ENCODE results near the gene POLR2J. TPM values are rescaled to one million over a fixed set of nuclear protein-coding genes. Genes with fewer than 3 reads are reported as not detected.

The POLR2J gene
- total and polyA plus RNA-seq, 7 donors, result 9.9 to 190 (median 29.3) TPM

DNA sequence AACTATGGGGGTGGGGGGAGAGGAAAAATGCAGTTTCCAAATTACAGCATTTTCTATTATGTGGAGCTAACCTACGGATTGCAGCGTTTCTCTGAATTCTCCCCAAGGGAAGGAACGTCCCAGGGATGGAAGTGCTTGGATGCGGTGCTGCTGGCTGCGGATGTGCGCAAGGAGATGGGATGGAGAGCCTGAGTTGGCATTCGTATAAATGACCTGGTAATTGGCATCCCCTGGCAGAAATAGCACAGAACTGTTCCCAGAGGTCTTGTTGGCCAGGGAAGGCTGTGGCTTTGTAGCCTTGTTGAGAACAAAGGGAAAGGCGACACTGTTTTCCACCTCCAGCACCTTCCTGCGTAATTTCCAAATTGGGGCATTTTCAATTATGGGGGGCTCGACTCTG is 42.6 kb downstream of the POLR2J start:
- no peak overlapping the region for H3K4me3 ChIP-seq
- DNase-seq, result no peak
- H3K27ac ChIP-seq, result no peak overlapping the region
- intact Hi-C loops (cut with DNase I), result no loop called here
- H3K27me3 ChIP-seq, result no peaks in the 10 kb centered on the region
- peaks cover 0 to 5% (median 0%) of the 10 kb centered on the region in 4 donors for H3K36me3 ChIP-seq
- H3K4me1 ChIP-seq, result peaks cover 0 to 36% (median 28%) of the 10 kb centered on the region in 4 donors
- no peaks in the 10 kb centered on the region for H3K9me3 ChIP-seq
- no peak for TF ChIP-seq EP300 (IDR thresholded peaks at IDR 0.05)
- TF ChIP-seq, protein P1, sequence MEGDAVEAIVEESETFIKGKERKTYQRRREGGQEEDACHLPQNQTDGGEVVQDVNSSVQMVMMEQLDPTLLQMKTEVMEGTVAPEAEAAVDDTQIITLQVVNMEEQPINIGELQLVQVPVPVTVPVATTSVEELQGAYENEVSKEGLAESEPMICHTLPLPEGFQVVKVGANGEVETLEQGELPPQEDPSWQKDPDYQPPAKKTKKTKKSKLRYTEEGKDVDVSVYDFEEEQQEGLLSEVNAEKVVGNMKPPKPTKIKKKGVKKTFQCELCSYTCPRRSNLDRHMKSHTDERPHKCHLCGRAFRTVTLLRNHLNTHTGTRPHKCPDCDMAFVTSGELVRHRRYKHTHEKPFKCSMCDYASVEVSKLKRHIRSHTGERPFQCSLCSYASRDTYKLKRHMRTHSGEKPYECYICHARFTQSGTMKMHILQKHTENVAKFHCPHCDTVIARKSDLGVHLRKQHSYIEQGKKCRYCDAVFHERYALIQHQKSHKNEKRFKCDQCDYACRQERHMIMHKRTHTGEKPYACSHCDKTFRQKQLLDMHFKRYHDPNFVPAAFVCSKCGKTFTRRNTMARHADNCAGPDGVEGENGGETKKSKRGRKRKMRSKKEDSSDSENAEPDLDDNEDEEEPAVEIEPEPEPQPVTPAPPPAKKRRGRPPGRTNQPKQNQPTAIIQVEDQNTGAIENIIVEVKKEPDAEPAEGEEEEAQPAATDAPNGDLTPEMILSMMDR (IDR thresholded peaks at IDR 0.05), result no peak
- TF ChIP-seq POLR2AphosphoS5 (IDR thresholded peaks at IDR 0.05), result no peak
- TF ChIP-seq POLR2A (IDR thresholded peaks at IDR 0.05), result no peak
- 88 to 95% methylated on average over 10 of the region's 10 CpGs for WGBS, 2 donors

DNA sequence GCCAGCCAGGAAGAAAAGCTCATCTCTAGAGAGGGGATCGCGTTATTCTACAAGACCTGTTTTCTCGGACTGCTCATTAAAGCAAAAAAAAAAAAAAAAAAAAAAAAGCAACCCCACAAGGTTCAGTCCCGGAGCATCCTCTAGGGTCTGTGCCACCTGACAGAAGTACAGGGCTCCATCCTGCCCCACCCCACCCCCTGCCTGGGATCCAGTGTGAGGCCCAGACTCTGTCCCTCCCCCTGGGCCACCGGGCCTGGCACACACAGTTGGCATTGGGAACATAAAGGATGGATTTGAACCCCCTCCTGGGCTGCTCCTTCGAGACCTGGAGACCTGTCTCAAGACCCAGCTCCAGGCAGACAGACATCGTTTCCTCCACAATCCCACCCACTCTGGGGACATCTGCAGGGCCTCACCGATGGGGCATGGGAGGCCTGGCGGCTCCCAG is 44.7 kb downstream of the POLR2J start:
- Histone ChIP-seq H3K4me3 (peak overlapping the region; percentile 55 to 98 (median 79)), H3K27me3 (no peaks in the 10 kb centered on the region), H3K27ac (peak overlapping the region in 3 of 4 donors; percentile 51 to 75 (median 67)), H3K36me3 (peaks cover 0 to 2% (median 0%) of the 10 kb centered on the region in 4 donors), H3K9me3 (no peaks in the 10 kb centered on the region), H3K4me1 (peaks cover 0 to 30% (median 29%) of the 10 kb centered on the region in 4 donors)
- intact Hi-C loops (cut with DNase I), result no loop called here
- 26 to 34% methylated on average over 9 of the region's 9 CpGs for WGBS, 2 donors
- no peak for TF ChIP-seq POLR2A (IDR thresholded peaks at IDR 0.05)
- no peak for TF ChIP-seq POLR2AphosphoS5 (IDR thresholded peaks at IDR 0.05)
- no peak for TF ChIP-seq EP300 (IDR thresholded peaks at IDR 0.05)
- no peak for DNase-seq

DNA sequence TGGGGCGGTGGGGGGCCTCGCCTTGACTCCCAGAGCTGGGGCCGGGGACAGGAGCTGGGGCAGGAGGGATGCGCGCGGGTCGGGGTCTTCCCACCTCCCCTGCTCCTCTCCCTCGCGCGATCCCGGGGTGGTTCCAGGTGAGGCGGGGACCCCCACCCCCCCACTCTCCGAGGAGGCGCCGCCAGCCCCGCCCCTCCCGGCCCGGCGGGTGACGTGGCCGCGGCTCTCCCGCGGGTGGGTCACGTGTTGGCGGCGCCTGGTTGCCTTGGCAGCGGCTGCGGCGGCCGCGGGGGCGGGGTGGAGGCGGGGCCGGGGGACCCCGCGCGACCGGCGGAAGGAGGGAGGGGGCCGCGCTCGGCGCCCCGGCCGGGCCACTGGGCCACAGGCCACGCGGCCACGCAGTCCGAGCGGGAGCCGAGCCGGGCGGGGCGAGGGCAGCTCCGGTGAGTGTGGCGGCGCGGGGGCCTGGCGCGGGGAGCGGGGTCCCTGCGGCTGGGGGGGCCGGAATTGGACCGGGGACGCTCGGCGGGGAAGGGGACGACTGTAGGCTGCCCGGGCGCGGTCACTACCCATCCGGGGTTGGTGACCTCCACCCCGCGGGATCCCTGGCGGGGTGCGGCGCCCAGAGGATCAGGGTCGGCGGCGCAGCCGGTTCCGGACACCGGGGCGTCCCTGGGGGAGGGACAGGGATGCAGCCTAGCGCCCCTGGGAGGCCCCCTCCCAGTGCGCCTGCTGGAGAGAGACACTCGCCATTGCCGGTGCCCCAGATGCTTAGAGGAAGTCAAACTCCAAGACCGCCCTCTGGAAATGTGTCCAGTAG is 45.3 kb downstream of the POLR2J start, which contains the start of gene ORAI2:
TSS of gene ORAI2 (plus strand) at position 357 of the 820 bp plus-strand sequence. CDS start 5,382 bp downstream, outside the sequence.
- Histone ChIP-seq H3K36me3 (no peaks in the 10 kb centered on the region), H3K27ac (peak within 1 kb of the TSS; percentile 50 to 75 (median 64)), H3K4me3 (peak within 1 kb of the TSS; percentile 55 to 98 (median 79)), H3K27me3 (no peaks in the 10 kb centered on the region), H3K9me3 (no peaks in the 10 kb centered on the region), H3K4me1 (peaks cover 0 to 30% (median 29%) of the 10 kb centered on the region in 4 donors)
- DNase-seq, result peak; percentile 89
- WGBS, 2 donors, result 1% methylated on average over 90 of the region's 90 CpGs
- TF ChIP-seq POLR2AphosphoS5 (IDR thresholded peaks at IDR 0.05) (no peak), EP300 (IDR thresholded peaks at IDR 0.05) (no peak), POLR2A (IDR thresholded peaks at IDR 0.05) (no peak)
- TF ChIP-seq, protein P1 (IDR thresholded peaks at IDR 0.05), result no peak
- intact Hi-C loops (cut with DNase I), result no loop called here

DNA sequence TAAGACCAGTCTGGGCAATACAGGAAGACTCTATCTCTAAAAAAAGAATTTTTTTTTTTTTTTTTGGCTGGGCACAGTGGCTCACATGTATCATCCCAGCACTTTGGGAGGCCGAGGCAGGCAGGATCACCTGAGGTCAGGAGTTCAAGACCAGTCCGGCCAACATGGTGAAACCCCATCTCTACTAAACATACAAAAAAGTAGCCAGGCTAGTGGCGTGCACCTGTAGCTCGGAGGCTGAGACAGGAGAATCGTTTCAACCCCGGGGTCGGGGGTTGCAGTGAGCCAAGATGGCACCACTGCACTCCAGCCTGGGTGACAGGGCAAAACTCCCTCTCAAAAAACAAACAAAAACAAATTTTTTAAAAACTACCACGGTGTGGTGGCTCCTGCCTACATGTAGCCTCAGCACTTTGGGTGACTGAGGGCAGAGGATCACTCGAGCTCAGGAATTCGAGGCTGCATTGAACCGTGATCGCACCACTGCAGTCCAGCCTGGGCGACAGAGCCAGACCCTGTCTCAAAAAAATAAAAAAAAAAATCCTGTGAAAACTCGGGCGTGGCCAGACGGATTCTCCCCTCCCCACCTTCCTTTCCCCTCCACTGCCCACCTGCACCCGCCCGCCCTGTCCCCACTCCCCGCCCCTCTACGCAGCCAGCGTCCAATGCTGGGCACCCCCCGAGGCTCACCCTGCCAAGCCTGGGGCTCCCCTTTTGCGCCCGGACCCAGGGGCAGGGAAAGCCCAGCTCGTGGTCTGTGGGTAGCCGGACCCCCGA is 46.1 kb downstream of the POLR2J start:
- Histone ChIP-seq H3K27me3 (no peaks in the 10 kb centered on the region), H3K36me3 (no peaks in the 10 kb centered on the region), H3K27ac (peak overlapping the region; percentile 50 to 75 (median 64)), H3K4me1 (peaks cover 0 to 30% (median 29%) of the 10 kb centered on the region in 4 donors), H3K4me3 (peak overlapping the region; percentile 55 to 98 (median 79)), H3K9me3 (no peaks in the 10 kb centered on the region)
- DNase-seq, result no peak
- intact Hi-C loops (cut with DNase I), result no loop called here
- no peak for TF ChIP-seq POLR2AphosphoS5 (IDR thresholded peaks at IDR 0.05)
- no peak for TF ChIP-seq EP300 (IDR thresholded peaks at IDR 0.05)
- no peak for TF ChIP-seq POLR2A (IDR thresholded peaks at IDR 0.05)
- TF ChIP-seq, protein P1 (IDR thresholded peaks at IDR 0.05), result no peak
- WGBS, 2 donors, result 26% methylated on average over 27 of the region's 27 CpGs

All from sigmoid colon (tissue), 7 donors.